HL-60 (cell line): ENCODE data around the gene BCL2L1.
A peak's percentile ranks its signal among the peaks of the same experiment; 100 is the strongest.

Source experiments
- DNase-seq, 2 experiments: peaks; one replicate each; pipeline ENCODE4 v3.0.0-alpha.2; 2010 to 2020; ENCODE audit warnings: low read depth in 1 of 2, low spot score in 1 of 2
- H3K27ac ChIP-seq: fragments of 250-450 bp; sonication (Bioruptor Pico); replicated peaks from 2 replicates; pipeline ENCODE4 v1.5.1; 2020; ENCODE audit warnings: mild to moderate bottlenecking, moderate library complexity
- H3K27me3 ChIP-seq: fragments of 250-450 bp; sonication (Bioruptor Pico); 2 replicates; pipeline ENCODE4 v1.5.1; 2021; ENCODE audit warnings: mild to moderate bottlenecking, moderate library complexity; ENCODE audit not compliant: insufficient read depth, poor library complexity, severe bottlenecking
- H3K4me3 ChIP-seq: replicated peaks from 2 replicates; pipeline ENCODE4 v1.5.1; 2011; ENCODE audit warnings: mild to moderate bottlenecking, control low read depth, low read length; ENCODE audit not compliant: insufficient read depth
- GABPA ChIP-seq: IDR thresholded peaks from 2 replicates; pipeline ENCODE4 v1.6.1; 2012; ENCODE audit warnings: low read depth
- POLR2AphosphoS5 ChIP-seq: IDR thresholded peaks from 2 replicates; pipeline ENCODE4 v1.6.1; 2012; ENCODE audit warnings: low read depth
- REST ChIP-seq: IDR thresholded peaks from 2 replicates; pipeline ENCODE4 v1.6.1; 2012; ENCODE audit warnings: low read depth; ENCODE audit not compliant: insufficient replicate concordance
- SPI1 ChIP-seq: IDR thresholded peaks from 2 replicates; pipeline ENCODE4 v1.6.1; 2012; ENCODE audit warnings: low read depth, mild to moderate bottlenecking, borderline replicate concordance
- TF ChIP-seq, protein P1 (sequence below): IDR thresholded peaks from one replicate; pipeline ENCODE4 v1.5.1; 2011; ENCODE audit warnings: low read length, control low read depth, inconsistent platforms; ENCODE audit not compliant: insufficient read depth

BCL2L1 gene

GRCh38 chr20:31705598-31706597 is 16.8 kb downstream of the BCL2L1 start:
- DNase-seq: peak in 1 of 2 experiments; percentile 27
- Histone ChIP-seq H3K27ac (peak overlapping the region; percentile 66), H3K27me3 (no peaks in the 10 kb centered on the region), H3K4me3 (no peak overlapping the region)
- TF ChIP-seq POLR2AphosphoS5: no peak
- no peak for TF ChIP-seq REST
- TF ChIP-seq, protein P1, sequence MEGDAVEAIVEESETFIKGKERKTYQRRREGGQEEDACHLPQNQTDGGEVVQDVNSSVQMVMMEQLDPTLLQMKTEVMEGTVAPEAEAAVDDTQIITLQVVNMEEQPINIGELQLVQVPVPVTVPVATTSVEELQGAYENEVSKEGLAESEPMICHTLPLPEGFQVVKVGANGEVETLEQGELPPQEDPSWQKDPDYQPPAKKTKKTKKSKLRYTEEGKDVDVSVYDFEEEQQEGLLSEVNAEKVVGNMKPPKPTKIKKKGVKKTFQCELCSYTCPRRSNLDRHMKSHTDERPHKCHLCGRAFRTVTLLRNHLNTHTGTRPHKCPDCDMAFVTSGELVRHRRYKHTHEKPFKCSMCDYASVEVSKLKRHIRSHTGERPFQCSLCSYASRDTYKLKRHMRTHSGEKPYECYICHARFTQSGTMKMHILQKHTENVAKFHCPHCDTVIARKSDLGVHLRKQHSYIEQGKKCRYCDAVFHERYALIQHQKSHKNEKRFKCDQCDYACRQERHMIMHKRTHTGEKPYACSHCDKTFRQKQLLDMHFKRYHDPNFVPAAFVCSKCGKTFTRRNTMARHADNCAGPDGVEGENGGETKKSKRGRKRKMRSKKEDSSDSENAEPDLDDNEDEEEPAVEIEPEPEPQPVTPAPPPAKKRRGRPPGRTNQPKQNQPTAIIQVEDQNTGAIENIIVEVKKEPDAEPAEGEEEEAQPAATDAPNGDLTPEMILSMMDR: no peak
- no peak for TF ChIP-seq GABPA
- no peak for TF ChIP-seq SPI1

DNA sequence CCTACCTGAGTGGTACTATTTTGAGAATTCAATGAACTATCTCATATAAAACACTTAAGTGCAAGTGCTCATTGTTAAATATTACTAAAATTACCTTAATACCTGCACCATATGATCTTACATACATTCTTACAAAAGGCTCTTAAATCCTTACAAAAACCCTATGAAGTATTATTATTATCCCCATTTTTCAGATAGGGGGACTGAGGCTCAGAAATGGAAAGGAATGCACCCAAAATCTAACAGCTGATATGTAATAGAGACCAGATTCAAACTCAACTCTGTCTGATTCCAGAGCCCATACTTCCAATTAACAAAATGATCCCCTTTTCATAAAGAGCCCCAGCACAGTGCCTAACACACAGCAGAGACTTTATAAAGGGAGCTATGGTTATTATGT is 17.5 kb downstream of the BCL2L1 start:
- Histone ChIP-seq H3K4me3 (no peak overlapping the region), H3K27me3 (no peaks in the 10 kb centered on the region), H3K27ac (peak overlapping the region; percentile 66)
- TF ChIP-seq POLR2AphosphoS5: no peak
- TF ChIP-seq, protein P1: no peak
- TF ChIP-seq SPI1: no peak
- no peak for TF ChIP-seq GABPA
- no peak for TF ChIP-seq REST
- no peak for DNase-seq

DNA sequence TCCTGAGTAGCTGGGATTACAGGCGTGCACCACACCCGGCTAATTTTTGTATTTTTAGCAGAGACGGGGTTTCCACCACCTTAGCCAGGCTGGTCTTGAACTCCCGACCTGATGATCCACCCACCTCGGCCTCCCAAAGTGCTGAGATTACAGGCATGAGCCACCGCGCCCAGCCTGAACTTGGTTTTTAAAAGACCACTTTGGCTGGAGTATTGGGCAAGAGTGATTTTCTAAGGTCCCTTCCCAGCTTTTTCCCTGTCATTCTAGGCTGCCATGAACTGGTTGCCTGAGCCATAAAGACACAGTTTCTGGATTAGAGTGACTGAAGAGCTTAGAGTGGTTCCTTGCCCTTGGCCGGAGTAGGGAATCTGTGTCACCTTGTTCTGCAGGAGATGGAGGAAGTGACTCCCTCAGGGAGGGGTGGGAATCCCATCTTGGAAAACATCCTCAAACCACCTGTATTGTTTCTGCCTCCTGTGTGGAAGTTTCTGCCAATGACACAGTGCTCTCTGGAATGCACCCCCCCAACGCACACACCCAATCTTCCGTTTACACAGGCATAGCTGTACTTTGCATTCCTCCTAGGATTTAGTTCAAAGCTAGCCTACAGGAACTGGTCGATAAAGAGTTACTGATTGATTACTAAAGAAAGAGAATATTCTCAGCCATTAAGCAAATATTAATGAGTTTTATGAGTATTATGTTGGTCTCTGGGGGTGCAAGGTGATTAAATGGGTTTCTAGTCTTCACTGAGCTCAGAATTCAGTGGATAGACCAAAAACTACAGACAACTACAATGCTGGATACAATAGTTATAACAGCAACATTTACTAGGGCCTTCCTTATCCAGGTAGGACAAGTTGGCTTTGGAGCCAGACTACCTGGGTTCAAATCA is 18.2 kb downstream of the BCL2L1 start:
- H3K4me3 ChIP-seq: no peak overlapping the region
- peak overlapping the region; percentile 66; the same call in 1 of the 2 replicates for H3K27ac ChIP-seq
- no peaks in the 10 kb centered on the region for H3K27me3 ChIP-seq
- no peak for DNase-seq
- TF ChIP-seq, protein P1: no peak
- TF ChIP-seq GABPA (no peak), REST (no peak), SPI1 (no peak), POLR2AphosphoS5 (no peak)
